HCT116 (cell line): ENCODE data around the gene SERTAD2. TPM values are rescaled to one million over a fixed set of nuclear protein-coding genes. Genes with fewer than 3 reads are reported as not detected.
A peak's percentile ranks its signal among the peaks of the same experiment; 100 is the strongest.

Source experiments
- ATAC-seq: fragments of 200-7000 bp; cut with Tn5 transposase; 2 replicates; pipeline ENCODE4 v1.9.1; 2020; ENCODE audit warnings: mild to moderate bottlenecking, moderate library complexity
- BruUV-seq: library from RNA; stranded (reverse); fragments of 400-500 nt; replicated peaks from 2 replicates; lab custom pipeline; 2021; lab: Mats Ljungman, UMichigan
- CTCF ChIA-PET: fragments of 300-600 bp; sonication (Branson Sonifier 250); formaldehyde crosslinking; loops from one replicate; lab custom pipeline; 2021; ENCODE audit warnings: antibody characterized with exemption; lab: Charles Lee
- POLR2A ChIA-PET: fragments of 300-600, 350-600 bp; sonication (Branson Sonifier 250); formaldehyde crosslinking; loops from one replicate; lab custom pipeline; 2021; ENCODE audit warnings: antibody characterized with exemption; lab: Charles Lee
- RAD21 ChIA-PET, 2 experiments: fragments of 300-600 bp; sonication (Branson Sonifier 250); formaldehyde crosslinking; loops; one replicate each; lab custom pipeline; 2023; ENCODE audit warnings: low total read pairs in 2 of 2; ENCODE audit not compliant: uncharacterized antibody in 2 of 2, unreplicated experiment in 2 of 2, low non-redundant PET in 1 of 2; lab: Charles Lee
- DNase-seq: peaks from one replicate; pipeline ENCODE4 v3.0.0-alpha.2; 2010; ENCODE audit warnings: low read depth, low spot score
- H2AFZ ChIP-seq: fragments of 200-600 bp; shearing (Covaris generic), sonication (generic); 2 replicates; pipeline ENCODE4 v1.6.1; 2017; ENCODE audit warnings: low read depth, mixed run types, mixed read lengths, antibody characterized with exemption, low read length; ENCODE audit not compliant: poor library complexity, severe bottlenecking
- H3K27ac ChIP-seq: 2 replicates; pipeline ENCODE4 v1.5.1; 2012; ENCODE audit warnings: low read depth, low read length
- H3K27me3 ChIP-seq: fragments of 200-600 bp; sonication (generic); 2 replicates; pipeline ENCODE4 v1.6.1; 2016; ENCODE audit warnings: mixed run types, low read length, mixed read lengths; ENCODE audit not compliant: insufficient read depth
- H3K36me3 ChIP-seq, 2 experiments: fragments of 200-500 bp in 1 of 2; fragments of 200-600 bp in 1 of 2; sonication (Bioruptor generic) in 1 of 2; sonication (generic) in 1 of 2; 2 replicates each; pipeline versions ENCODE4 v1.5.1 to v1.6.1; 2014 to 2016; ENCODE audit warnings: low read length in 2 of 2, inconsistent platforms in 1 of 2, mixed read lengths in 1 of 2, mixed run types in 1 of 2; ENCODE audit not compliant: insufficient read depth in 2 of 2, control insufficient read depth in 1 of 2
- H3K4me1 ChIP-seq, 2 experiments: fragments of 200-600 bp in 1 of 2; sonication (generic) in 1 of 2; 2 replicates each; pipeline versions ENCODE4 v1.5.1 to v1.6.1; 2012 to 2017; ENCODE audit warnings: low read length in 2 of 2, inconsistent platforms in 1 of 2, mild to moderate bottlenecking in 1 of 2, mixed read lengths in 1 of 2, mixed run types in 1 of 2, moderate library complexity in 1 of 2; ENCODE audit not compliant: insufficient read depth in 2 of 2, control insufficient read depth in 1 of 2
- H3K4me2 ChIP-seq: fragments of 200-600 bp; sonication (generic); 2 replicates; pipeline ENCODE4 v1.6.1; 2017; ENCODE audit warnings: mixed run types, low read length, mixed read lengths
- H3K4me3 ChIP-seq, 2 experiments: fragments of 200-600 bp in 1 of 2; sonication (generic) in 1 of 2; replicated peaks in 1 of 2; 2 replicates each; pipeline ENCODE4 v1.5.1; 2011 to 2016; ENCODE audit warnings: low read length in 2 of 2, control low read depth in 1 of 2, low read depth in 1 of 2, mild to moderate bottlenecking in 1 of 2, mixed read lengths in 1 of 2, mixed run types in 1 of 2
- H3K79me2 ChIP-seq: fragments of 200-600 bp; sonication (generic); 2 replicates; pipeline ENCODE4 v1.6.1; 2017; ENCODE audit warnings: mild to moderate bottlenecking, mixed run types, low read length, moderate library complexity, mixed read lengths; ENCODE audit not compliant: insufficient read depth
- H3K9ac ChIP-seq: fragments of 200-600 bp; sonication (generic); 2 replicates; pipeline ENCODE4 v1.6.1; 2016; ENCODE audit warnings: low read length, mixed read lengths
- H3K9me2 ChIP-seq: fragments of 200-600 bp; sonication (generic), shearing (Covaris generic); 2 replicates; pipeline ENCODE4 v1.6.1; 2017; ENCODE audit warnings: mixed run types, mild to moderate bottlenecking, moderate library complexity; ENCODE audit not compliant: insufficient read depth
- H3K9me3 ChIP-seq, 2 experiments: fragments of 200-500 bp in 1 of 2; fragments of 200-600 bp in 1 of 2; sonication (Bioruptor generic) in 1 of 2; sonication (generic) in 1 of 2; 2 replicates each; pipeline ENCODE4 v1.6.1; 2014 to 2017; ENCODE audit warnings: low read length in 2 of 2, mixed read lengths in 2 of 2, inconsistent platforms in 1 of 2, low read depth in 1 of 2, mild to moderate bottlenecking in 1 of 2, mixed run types in 1 of 2, moderate library complexity in 1 of 2; ENCODE audit not compliant: control insufficient read depth in 1 of 2, insufficient read depth in 1 of 2
- H4K20me1 ChIP-seq: fragments of 200-600 bp; sonication (generic), shearing (Covaris generic); 2 replicates; pipeline ENCODE4 v1.6.1; 2017; ENCODE audit warnings: mixed run types, mild to moderate bottlenecking, moderate library complexity; ENCODE audit not compliant: insufficient read depth
- CEBPB ChIP-seq: IDR thresholded peaks from 2 replicates; pipeline ENCODE4 v1.6.1; 2012; ENCODE audit warnings: low read depth
- EGR1 ChIP-seq: IDR thresholded peaks from 2 replicates; pipeline ENCODE4 v1.6.1; 2012; ENCODE audit warnings: low read depth
- JUND ChIP-seq: IDR thresholded peaks from 2 replicates; pipeline ENCODE4 v1.6.1; 2012
- POLR2A ChIP-seq: IDR thresholded peaks from 2 replicates; pipeline ENCODE4 v1.7.0; 2011; ENCODE audit warnings: borderline replicate concordance; ENCODE audit not compliant: insufficient read depth, insufficient read length; ENCODE audit errors: extremely low read depth
- RAD21 ChIP-seq: IDR thresholded peaks from 2 replicates; pipeline ENCODE4 v1.6.1; 2012; ENCODE audit warnings: low read depth, mild to moderate bottlenecking
- SIN3A ChIP-seq: IDR thresholded peaks from 2 replicates; pipeline ENCODE4 v1.6.1; 2012; ENCODE audit warnings: low read depth
- SP1 ChIP-seq: IDR thresholded peaks from 2 replicates; pipeline ENCODE4 v1.6.1; 2012; ENCODE audit warnings: low read depth
- SRF ChIP-seq: IDR thresholded peaks from 2 replicates; pipeline ENCODE4 v1.6.1; 2012; ENCODE audit warnings: low read depth
- TCF7L2 ChIP-seq: IDR thresholded peaks from 2 replicates; pipeline ENCODE4 v1.7.0; 2011; ENCODE audit warnings: borderline replicate concordance, inconsistent platforms; ENCODE audit not compliant: insufficient read depth, insufficient read length; ENCODE audit errors: extremely low read depth
- YY1 ChIP-seq: IDR thresholded peaks from 2 replicates; pipeline ENCODE4 v1.6.1; 2011; ENCODE audit warnings: low read length, low read depth, moderate library complexity, mild to moderate bottlenecking; ENCODE audit not compliant: insufficient replicate concordance; ENCODE audit errors: extremely low read depth
- intact Hi-C: fragments of 100-400 bp; cut with micrococcal nuclease; formaldehyde crosslinking; loops from 2 replicates; pipeline ENCODE4 v1.10.0; 2022
- total RNA-seq: library from RNA; stranded (reverse); gene quantifications from one replicate; pipeline ENCODE4 v1.2.1, GENCODE V29; 2021; ENCODE audit not compliant: unreplicated experiment
- TF ChIP-seq, protein P1 (sequence below): IDR thresholded peaks from 2 replicates; pipeline ENCODE4 v1.6.1; 2012
- TF ChIP-seq, protein P2 (sequence below), 3 experiments: fragments of 200-600 bp in 1 of 3; sonication (generic) in 1 of 3; IDR thresholded peaks in 2 of 3; conservative IDR thresholded peaks in 1 of 3; 2 replicates each; pipeline ENCODE4 v1.5.1; 2012 to 2017; ENCODE audit warnings: low read depth in 2 of 3, low read length in 2 of 3, antibody characterized with exemption in 1 of 3, borderline replicate concordance in 1 of 3, control low read depth in 1 of 3, mild to moderate bottlenecking in 1 of 3, mixed read lengths in 1 of 3, mixed run types in 1 of 3, moderate library complexity in 1 of 3; ENCODE audit not compliant: insufficient read depth in 1 of 3

SERTAD2 gene
- total RNA-seq, 1 experiment from 2014 or later: 80.1 TPM

DNA sequence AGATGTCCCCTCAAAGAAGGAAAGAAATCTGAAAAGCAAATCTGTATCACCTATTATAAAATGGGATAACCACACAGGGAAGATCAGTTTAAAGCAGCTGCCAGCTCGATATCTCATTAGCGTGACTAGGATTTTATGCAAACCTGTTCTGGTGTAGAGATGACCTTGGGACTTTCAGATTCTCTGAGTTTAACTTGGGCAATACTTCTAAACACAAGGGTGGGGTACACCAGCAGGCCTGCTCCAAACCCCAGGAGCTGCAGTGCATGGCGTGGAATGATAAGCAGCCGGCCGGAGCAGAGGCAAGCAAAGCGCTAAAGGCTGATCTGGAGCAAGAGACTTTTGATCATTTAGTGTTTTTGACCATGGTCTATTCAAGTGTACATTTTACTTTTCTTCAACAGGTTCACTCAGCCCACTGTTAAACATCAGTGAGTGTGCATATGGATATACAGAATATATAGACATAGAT lies 4.7 kb downstream of the SERTAD2 start:
- POLR2A ChIA-PET: interaction anchor here (1.4 to 2.9 kb wide), 2 partner anchors 9 to 189 kb away, joined by 3 to 17 read pairs; no protein-coding TSS in a partner anchor
- CTCF ChIA-PET: interaction anchor here (0.9 to 1.5 kb wide), 4 partner anchors 121 to 240 kb away, joined by 3 to 4 read pairs (median 4); no protein-coding TSS in a partner anchor
- DNase-seq: no peak
- peaks cover 36% of the 10 kb centered on the region for H4K20me1 ChIP-seq
- no TSS peak for BruUV-seq
- RAD21 ChIA-PET: interaction anchor here (0.6 to 0.7 kb wide), 2 partner anchors 102 to 188 kb away, joined by 3 read pairs; no protein-coding TSS in a partner anchor
- H3K36me3 ChIP-seq: no peaks in the 10 kb centered on the region
- intact Hi-C loops: loop anchor here (5.0 kb wide), 2 partner anchors 118 to 317 kb away; no protein-coding TSS in a partner anchor
- no peaks in the 10 kb centered on the region for H3K9me3 ChIP-seq
- no peaks in the 10 kb centered on the region for H3K9me2 ChIP-seq
- no peaks in the 10 kb centered on the region for H3K27me3 ChIP-seq
- H3K79me2 ChIP-seq: peaks cover 96% of the 10 kb centered on the region
- TF ChIP-seq JUND: 0 out of 2 replicates have a peak, but pooled peaks have one; percentile 13
- 0 out of 2 replicates have a peak, but pooled peaks have one; percentile 9 for TF ChIP-seq SRF
- 0 out of 2 replicates have a peak, but pooled peaks have one; percentile 36 for TF ChIP-seq SIN3A
- TF ChIP-seq POLR2A: no peak
- TF ChIP-seq, all 23 proteins: peak for 3
- H3K9ac ChIP-seq: peak overlapping the region; percentile 55
- H3K27ac ChIP-seq: peak overlapping the region; percentile 42; the same call in 1 of the 2 replicates
- H3K4me3 ChIP-seq: no peak overlapping the region; a peak in 1 of 4 replicates
- H2AFZ ChIP-seq: no peak overlapping the region
- no peak for ATAC-seq
- peak overlapping the region; percentile 86 for H3K4me2 ChIP-seq
- H3K4me1 ChIP-seq: peaks cover 71 to 87% of the 10 kb centered on the region in 2 experiments

DNA sequence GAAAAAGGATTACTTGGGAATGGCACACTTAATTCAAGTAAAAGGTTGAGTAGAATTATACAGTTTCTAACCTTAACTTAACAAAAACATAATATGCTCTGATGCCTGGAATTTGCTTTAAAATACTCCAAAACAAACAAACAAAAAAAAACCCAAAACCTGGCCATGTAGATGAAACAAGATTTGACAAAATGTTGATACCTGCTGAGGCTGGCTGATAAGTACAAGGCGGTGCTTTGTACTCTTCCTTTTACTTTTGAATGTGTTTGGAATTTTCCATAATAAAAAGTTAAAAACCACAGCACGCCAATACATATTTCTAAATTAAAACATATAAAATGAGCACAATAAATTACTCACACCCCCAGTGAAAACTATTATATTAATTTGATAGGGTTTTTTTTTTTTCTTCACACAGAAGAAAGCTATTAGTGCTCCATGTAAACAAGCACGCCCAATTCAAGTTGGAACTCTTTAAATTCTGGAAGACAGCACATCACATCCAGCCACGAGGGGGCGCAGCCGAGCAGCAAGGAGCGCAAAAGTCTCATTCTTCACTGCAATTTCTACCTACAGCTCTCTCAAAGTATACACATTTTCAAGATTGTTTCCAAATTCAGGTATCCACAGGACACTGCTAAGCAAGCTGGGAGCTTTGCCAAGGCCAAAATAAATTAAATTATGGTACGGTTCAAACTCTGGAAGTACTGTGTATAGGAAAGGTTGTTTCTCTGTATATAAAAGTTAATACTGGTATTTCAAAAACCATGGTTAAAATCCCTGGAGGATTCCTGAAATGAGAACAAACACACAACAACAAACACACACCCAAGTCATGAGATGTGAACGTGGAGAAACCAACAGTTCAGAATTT lies 7.5 kb downstream of the SERTAD2 start:
- Histone ChIP-seq H3K4me2 (peak overlapping the region; percentile 88), H4K20me1 (peaks cover 28% of the 10 kb centered on the region), H3K79me2 (peaks cover 100% of the 10 kb centered on the region), H3K9me3 (no peaks in the 10 kb centered on the region), H3K27me3 (no peaks in the 10 kb centered on the region), H3K9ac (peak overlapping the region; percentile 75), H2AFZ (no peak overlapping the region), H3K27ac (peak overlapping the region; percentile 95; the same call in 1 of the 2 replicates), H3K9me2 (no peaks in the 10 kb centered on the region), H3K36me3 (no peaks in the 10 kb centered on the region), H3K4me1 (peaks cover 83 to 100% of the 10 kb centered on the region in 2 experiments), H3K4me3 (peak overlapping the region; percentile 46 to 57; a peak in 2 of 4 replicates)
- POLR2A ChIA-PET: interaction anchor here (0.8 to 2.6 kb wide), 4 partner anchors 8 to 213 kb away, joined by 3 to 13 read pairs (median 4); partner anchors contain the start of gene SERTAD2
- ATAC-seq: no peak
- CTCF ChIA-PET: interaction anchor here (0.6 to 3.7 kb wide), 31 partner anchors 9 to 315 kb away, joined by 3 to 25 read pairs (median 5); partner anchors contain the start of genes AFTPH and SERTAD2
- intact Hi-C loops: loop anchor here (1.0 to 5.0 kb wide), 7 partner anchors 105 to 314 kb away; no protein-coding TSS in a partner anchor
- peak; percentile 64 for DNase-seq
- BruUV-seq: no TSS peak
- RAD21 ChIA-PET: interaction anchor here (0.6 to 0.8 kb wide), 3 partner anchors 193 to 927 kb away, joined by 3 to 4 read pairs (median 3); no protein-coding TSS in a partner anchor
- TF ChIP-seq EGR1: no peak
- TF ChIP-seq TCF7L2: no peak
- TF ChIP-seq, protein P1, sequence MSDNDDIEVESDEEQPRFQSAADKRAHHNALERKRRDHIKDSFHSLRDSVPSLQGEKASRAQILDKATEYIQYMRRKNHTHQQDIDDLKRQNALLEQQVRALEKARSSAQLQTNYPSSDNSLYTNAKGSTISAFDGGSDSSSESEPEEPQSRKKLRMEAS: no peak
- TF ChIP-seq CEBPB: no peak
- TF ChIP-seq RAD21: peak; percentile 84
- TF ChIP-seq SIN3A: no peak
- TF ChIP-seq, protein P2, sequence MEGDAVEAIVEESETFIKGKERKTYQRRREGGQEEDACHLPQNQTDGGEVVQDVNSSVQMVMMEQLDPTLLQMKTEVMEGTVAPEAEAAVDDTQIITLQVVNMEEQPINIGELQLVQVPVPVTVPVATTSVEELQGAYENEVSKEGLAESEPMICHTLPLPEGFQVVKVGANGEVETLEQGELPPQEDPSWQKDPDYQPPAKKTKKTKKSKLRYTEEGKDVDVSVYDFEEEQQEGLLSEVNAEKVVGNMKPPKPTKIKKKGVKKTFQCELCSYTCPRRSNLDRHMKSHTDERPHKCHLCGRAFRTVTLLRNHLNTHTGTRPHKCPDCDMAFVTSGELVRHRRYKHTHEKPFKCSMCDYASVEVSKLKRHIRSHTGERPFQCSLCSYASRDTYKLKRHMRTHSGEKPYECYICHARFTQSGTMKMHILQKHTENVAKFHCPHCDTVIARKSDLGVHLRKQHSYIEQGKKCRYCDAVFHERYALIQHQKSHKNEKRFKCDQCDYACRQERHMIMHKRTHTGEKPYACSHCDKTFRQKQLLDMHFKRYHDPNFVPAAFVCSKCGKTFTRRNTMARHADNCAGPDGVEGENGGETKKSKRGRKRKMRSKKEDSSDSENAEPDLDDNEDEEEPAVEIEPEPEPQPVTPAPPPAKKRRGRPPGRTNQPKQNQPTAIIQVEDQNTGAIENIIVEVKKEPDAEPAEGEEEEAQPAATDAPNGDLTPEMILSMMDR (IDR thresholded peaks at IDR 0.05 in 2 of 3, conservative IDR thresholded peaks at IDR 0.05 in 1 of 3; ENCODE audit: borderline replicate concordance in 1 of 3, insufficient read depth in 1 of 3, low read depth in 2 of 3, low read length in 2 of 3): peak; percentile 76 to 95 (median 88)
- TF ChIP-seq SP1: peak; percentile 34; the same call in 1 of the 2 replicates
- peak; percentile 43 for TF ChIP-seq YY1
